Stomach (tissue), 9 donors: ENCODE results near the gene PLA2G3. TPM values are rescaled to one million over a fixed set of nuclear protein-coding genes. Genes with fewer than 3 reads are reported as not detected.
A peak's percentile ranks its signal among the peaks of the same experiment; 100 is the strongest.
"Not testable (repeated sequence)": the region's sequence is repeated elsewhere in the genome, so short reads cannot be mapped to it uniquely, and the experiment has no call there.

ENCODE experiments used
- DNase-seq, 2 donors: peaks; one replicate each; pipeline versions ENCODE4 v3.0.0 to v3.0.0-alpha.2; 2013 to 2019
- H3K27ac ChIP-seq, 5 donors: fragments of 200-600 bp in 4 of 5; sonication (generic) in 4 of 5; one replicate each; pipeline ENCODE4 v1.5.1; 2013 to 2019; ENCODE audit warnings: mild to moderate bottlenecking in 1 of 5, moderate library complexity in 1 of 5
- H3K27me3 ChIP-seq, 3 donors: fragments of 200-600 bp; sonication (generic); one replicate each; pipeline ENCODE4 v1.5.1; 2017 to 2019; ENCODE audit warnings: mixed run types in 1 of 3
- H3K36me3 ChIP-seq, 4 donors: fragments of 200-600 bp; sonication (generic); 1 replicate in 3 of 4; 2 replicates in 1 of 4; pipeline ENCODE4 v1.5.1; 2016 to 2019
- H3K4me1 ChIP-seq, 4 donors: fragments of 200-600 bp; sonication (generic); one replicate each; pipeline ENCODE4 v1.5.1; 2016 to 2019
- H3K4me3 ChIP-seq, 4 donors: fragments of 200-600 bp; sonication (generic) in 3 of 4; one replicate each; pipeline ENCODE4 v1.5.1; 2016 to 2019; ENCODE audit warnings: mild to moderate bottlenecking in 1 of 4
- H3K9me3 ChIP-seq, 4 donors: fragments of 200-600 bp; sonication (generic); one replicate each; pipeline ENCODE4 v1.5.1; 2016 to 2019
- EP300 ChIP-seq: sonication (generic); formaldehyde crosslinking; IDR thresholded peaks from one replicate; pipeline ENCODE4 v1.6.1; 2017; ENCODE audit warnings: antibody characterized with exemption
- POLR2A ChIP-seq, 4 donors: fragments of 450-650 bp; IDR thresholded peaks; one replicate each; pipeline ENCODE4 v1.6.1; 2016; ENCODE audit warnings: antibody characterized with exemption in 4 of 4, control low read depth in 2 of 4, mild to moderate bottlenecking in 1 of 4, moderate library complexity in 1 of 4
- POLR2AphosphoS5 ChIP-seq, 3 donors: sonication (generic); formaldehyde crosslinking; IDR thresholded peaks; one replicate each; pipeline ENCODE4 v1.6.1; 2016; ENCODE audit warnings: antibody characterized with exemption in 3 of 3
- WGBS, 5 donors: extraction: QIAGEN DNeasy Blood & Tissue Kit in 3 of 5; methylation state at CpG; one replicate each; pipeline versions ENCODE4 v1.1.5 to v1.1.7; 2013 to 2018; 5-methylcytosine and 5-hydroxymethylcytosine counted together
- intact Hi-C: fragments of 100-400 bp; cut with DNase I; formaldehyde crosslinking; loops from one replicate; pipeline ENCODE4 v1.15.1; 2023; ENCODE audit warnings: low total_unique reads
- polyA plus RNA-seq, 3 donors: library from polyadenylated mRNA; stranded (reverse); fragments of 200-250 nt; gene quantifications; one replicate each; pipeline ENCODE4 v1.2.3, GENCODE V29; 2013
- total RNA-seq, 5 donors: library from RNA; depleted of rRNA; stranded (reverse); fragments of >200 nt; gene quantifications; one replicate each; pipeline versions ENCODE4 v1.1.0 to v1.2.3, GENCODE V29; 2014 to 2016
- TF ChIP-seq, protein P1 (sequence below), 7 experiments: fragments of 450-650 bp in 4 of 7; fragments of 200-600 bp in 3 of 7; sonication (generic) in 3 of 7; IDR thresholded peaks; one replicate each; pipeline ENCODE4 v1.5.1; 2016 to 2019; ENCODE audit warnings: antibody characterized with exemption in 7 of 7, control low read depth in 2 of 7, mild to moderate bottlenecking in 1 of 7
- donor health status: healthy with polysubstance abuse.
- donor health status: Bipolar disorder and iron deficiency.
- donor health status: healthy.

PLA2G3 gene
- total and polyA plus RNA-seq, 8 donors = 0.75 to 2.5 TPM; not detected in 6

- Histone ChIP-seq H3K27ac (peak overlapping the region in 4 of 5 donors; percentile 44 to 68 (median 58)), H3K4me1 (peaks cover 13 to 71% (median 44%) of the 10 kb centered on the region in 4 donors), H3K27me3 (no peaks in the 10 kb centered on the region), H3K4me3 (no peak overlapping the region), H3K9me3 (no peaks in the 10 kb centered on the region), H3K36me3 (peaks cover 3 to 26% (median 18%) of the 10 kb centered on the region in 4 donors)
- intact Hi-C loops = no loop called here
- TF ChIP-seq EP300 (no peak), POLR2AphosphoS5 (IDR thresholded peaks at IDR 0.05) (peak in 2 of 3 donors; percentile 16 to 19)
- no peak for DNase-seq
- WGBS, 5 donors = 68 to 82% (median 73%) methylated on average over 5 of the region's 5 CpGs
Observed at GRCh38 chr22:31173386-31174145, 33.3 kb upstream of the PLA2G3 start.

DNA sequence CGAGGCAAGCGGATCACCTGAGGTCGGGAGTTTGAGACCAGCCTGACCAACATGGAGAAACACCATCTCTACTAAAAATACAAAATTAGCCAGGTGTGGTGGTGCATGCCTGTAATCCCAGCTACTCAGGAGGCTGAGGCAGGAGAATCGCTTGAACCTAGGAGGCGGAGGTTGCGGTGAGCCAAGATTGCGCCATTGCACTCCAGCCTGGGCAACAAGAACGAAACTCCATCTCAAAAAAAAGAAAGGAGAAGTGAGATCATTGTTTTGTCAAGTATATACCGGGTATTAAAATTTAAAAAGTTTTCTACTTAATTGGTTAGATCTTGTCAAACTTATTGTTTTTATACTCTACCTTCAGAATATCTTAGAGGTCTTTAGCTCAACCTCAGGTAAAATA is 31.4 kb upstream of the PLA2G3 start:
- Histone ChIP-seq H3K4me1 (peaks cover 14 to 75% (median 48%) of the 10 kb centered on the region in 4 donors), H3K27ac (peak overlapping the region in 1 of 5 donors; percentile 61), H3K36me3 (peaks cover 3 to 19% (median 17%) of the 10 kb centered on the region in 4 donors)
- H3K27me3 ChIP-seq, H3K4me3 ChIP-seq, H3K9me3 ChIP-seq, DNase-seq, intact Hi-C loops: not testable (repeated sequence)
- WGBS, 5 donors = 88 to 95% (median 91%) methylated on average over 7 to 9 of the region's 9 CpGs

DNA sequence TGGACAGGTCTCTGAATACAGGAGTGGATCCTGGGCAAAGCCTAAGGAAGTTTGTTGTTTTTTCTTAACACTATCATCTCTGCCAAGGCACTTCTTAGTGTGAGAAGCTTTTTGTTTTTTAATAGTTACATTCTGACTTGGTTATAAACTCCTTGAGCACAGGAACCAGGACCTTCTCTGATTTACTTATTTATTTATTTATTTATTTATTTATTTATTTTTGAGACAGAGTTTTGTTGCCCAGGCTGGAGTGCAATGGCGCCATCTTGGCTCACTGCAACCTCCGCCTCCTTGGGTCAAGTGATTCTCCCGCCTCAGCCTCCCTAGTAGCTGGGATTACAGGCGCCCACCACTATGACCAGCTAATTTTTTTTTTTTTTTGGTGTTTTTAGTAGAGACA is 30.7 kb upstream of the PLA2G3 start:
- TF ChIP-seq POLR2AphosphoS5 (IDR thresholded peaks at IDR 0.05) = no peak
- H3K27ac ChIP-seq = peak overlapping the region in 3 of 5 donors; percentile 28 to 56 (median 38)
- H3K4me3 ChIP-seq = no peak overlapping the region
- intact Hi-C loops = no loop called here
- H3K36me3 ChIP-seq = peaks cover 5 to 20% (median 17%) of the 10 kb centered on the region in 4 donors
- 95 to 100% (median 99%) methylated on average over 4 of the region's 4 CpGs for WGBS, 5 donors
- H3K4me1 ChIP-seq = peaks cover 14 to 76% (median 47%) of the 10 kb centered on the region in 4 donors
- H3K9me3 ChIP-seq = no peaks in the 10 kb centered on the region
- no peak for DNase-seq
- no peaks in the 10 kb centered on the region for H3K27me3 ChIP-seq

GRCh38 chr22:31162015-31162765 is 21.9 kb upstream of the PLA2G3 start:
- no peaks in the 10 kb centered on the region for H3K27me3 ChIP-seq
- H3K4me3 ChIP-seq = peak overlapping the region in 2 of 4 donors; percentile 16 to 69
- DNase-seq = no peak
- WGBS, 5 donors = 25 to 47% (median 31%) methylated on average over 5 of the region's 5 CpGs
- peaks cover 22 to 54% (median 38%) of the 10 kb centered on the region in 4 donors for H3K4me1 ChIP-seq
- H3K27ac ChIP-seq = peak overlapping the region; percentile 51 to 97 (median 89)
- H3K36me3 ChIP-seq = peaks cover 5 to 39% (median 32%) of the 10 kb centered on the region in 4 donors
- no peak for TF ChIP-seq POLR2AphosphoS5 (IDR thresholded peaks at IDR 0.05)
- TF ChIP-seq, protein P1, sequence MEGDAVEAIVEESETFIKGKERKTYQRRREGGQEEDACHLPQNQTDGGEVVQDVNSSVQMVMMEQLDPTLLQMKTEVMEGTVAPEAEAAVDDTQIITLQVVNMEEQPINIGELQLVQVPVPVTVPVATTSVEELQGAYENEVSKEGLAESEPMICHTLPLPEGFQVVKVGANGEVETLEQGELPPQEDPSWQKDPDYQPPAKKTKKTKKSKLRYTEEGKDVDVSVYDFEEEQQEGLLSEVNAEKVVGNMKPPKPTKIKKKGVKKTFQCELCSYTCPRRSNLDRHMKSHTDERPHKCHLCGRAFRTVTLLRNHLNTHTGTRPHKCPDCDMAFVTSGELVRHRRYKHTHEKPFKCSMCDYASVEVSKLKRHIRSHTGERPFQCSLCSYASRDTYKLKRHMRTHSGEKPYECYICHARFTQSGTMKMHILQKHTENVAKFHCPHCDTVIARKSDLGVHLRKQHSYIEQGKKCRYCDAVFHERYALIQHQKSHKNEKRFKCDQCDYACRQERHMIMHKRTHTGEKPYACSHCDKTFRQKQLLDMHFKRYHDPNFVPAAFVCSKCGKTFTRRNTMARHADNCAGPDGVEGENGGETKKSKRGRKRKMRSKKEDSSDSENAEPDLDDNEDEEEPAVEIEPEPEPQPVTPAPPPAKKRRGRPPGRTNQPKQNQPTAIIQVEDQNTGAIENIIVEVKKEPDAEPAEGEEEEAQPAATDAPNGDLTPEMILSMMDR (IDR thresholded peaks at IDR 0.05) = peak in 1 of 7 experiments; percentile 14
- intact Hi-C loops = no loop called here
- H3K9me3 ChIP-seq = no peaks in the 10 kb centered on the region

- H3K9me3 ChIP-seq = no peaks in the 10 kb centered on the region
- H3K27me3 ChIP-seq = no peaks in the 10 kb centered on the region
- no peak for DNase-seq
- peaks cover 22 to 49% (median 38%) of the 10 kb centered on the region in 4 donors for H3K4me1 ChIP-seq
- H3K27ac ChIP-seq = peak overlapping the region in 4 of 5 donors; percentile 89 to 97 (median 91)
- intact Hi-C loops = no loop called here
- H3K36me3 ChIP-seq = peaks cover 1 to 32% (median 26%) of the 10 kb centered on the region in 4 donors
- peak overlapping the region; percentile 69 to 82 (median 77) for H3K4me3 ChIP-seq
- TF ChIP-seq, protein P1 (IDR thresholded peaks at IDR 0.05) = no peak
- TF ChIP-seq EP300 (no peak), POLR2AphosphoS5 (IDR thresholded peaks at IDR 0.05) (no peak), POLR2A (IDR thresholded peaks at IDR 0.05) (no peak)
Observed at GRCh38 chr22:31161386-31161785, 21.1 kb upstream of the PLA2G3 start.
